Measurements from ENCODE around the gene RDH14. TPM values are rescaled to one million over a fixed set of nuclear protein-coding genes. Genes with fewer than 3 reads are reported as not detected.

The RDH14 gene
- total and polyA plus RNA-seq, 10 of the 15 experiments (the other 5 are each of a cell fraction or from before 2014, with no cell fraction given) = 15.5 to 33.4 (median 22.8) TPM

DNA sequence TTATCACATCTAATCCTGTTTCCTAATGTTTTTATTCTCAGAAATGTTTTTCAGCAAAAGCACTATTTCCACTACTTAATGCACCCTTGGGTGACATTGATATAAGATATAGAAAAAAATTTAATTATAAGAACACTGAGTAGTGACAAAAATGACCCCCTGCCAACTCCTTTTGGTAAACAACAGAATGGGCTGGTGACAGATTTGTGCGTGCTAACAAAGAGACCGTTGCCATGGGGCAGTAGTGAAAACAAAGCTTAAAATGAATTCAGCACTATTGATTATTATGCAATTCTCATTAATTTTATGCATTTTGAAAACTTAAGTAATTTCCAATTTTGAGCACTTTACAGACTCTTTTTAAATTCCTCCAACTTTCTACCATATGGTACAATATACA is 33.1 kb downstream of the RDH14 start:
- H3K79me2 ChIP-seq (ENCODE audit: control insufficient read depth, insufficient read depth, low read length) = no peaks in the 10 kb centered on the region
- H3K27ac ChIP-seq (ENCODE audit: control insufficient read depth, insufficient read depth) = no peak overlapping the region
- POLR2A ChIA-PET = no interaction called here
- RAD21 ChIA-PET (ENCODE audit: unreplicated experiment) = no interaction called here
- H4K20me1 ChIP-seq (ENCODE audit: control insufficient read depth, insufficient read depth) = no peaks in the 10 kb centered on the region; the same call in 1 of the 2 replicates
- no peak overlapping the region for H3K4me3 ChIP-seq
- CTCF ChIA-PET = interaction anchor here (0.5 to 1.1 kb wide), 3 partner anchors 20 to 1711 kb away, joined by 3 read pairs; no protein-coding TSS in a partner anchor
- FAIRE-seq (no peak), ATAC-seq (no peak), DNase-seq (ENCODE audit: low read depth, low spot score) (no peak)
- TF ChIP-seq RBBP5 (conservative IDR thresholded peaks at IDR 0.05) (no peak), USF2 (IDR thresholded peaks at IDR 0.05; ENCODE audit: borderline replicate concordance, low read depth, low read length) (no peak), BMI1 (IDR thresholded peaks at IDR 0.05; ENCODE audit: borderline replicate concordance) (no peak), RCOR1 (conservative IDR thresholded peaks at IDR 0.05; ENCODE audit: low read depth, low read length) (no peak), TCF12 (IDR thresholded peaks at IDR 0.05; ENCODE audit: low read depth, low read length) (no peak)
- TF ChIP-seq, protein P1, sequence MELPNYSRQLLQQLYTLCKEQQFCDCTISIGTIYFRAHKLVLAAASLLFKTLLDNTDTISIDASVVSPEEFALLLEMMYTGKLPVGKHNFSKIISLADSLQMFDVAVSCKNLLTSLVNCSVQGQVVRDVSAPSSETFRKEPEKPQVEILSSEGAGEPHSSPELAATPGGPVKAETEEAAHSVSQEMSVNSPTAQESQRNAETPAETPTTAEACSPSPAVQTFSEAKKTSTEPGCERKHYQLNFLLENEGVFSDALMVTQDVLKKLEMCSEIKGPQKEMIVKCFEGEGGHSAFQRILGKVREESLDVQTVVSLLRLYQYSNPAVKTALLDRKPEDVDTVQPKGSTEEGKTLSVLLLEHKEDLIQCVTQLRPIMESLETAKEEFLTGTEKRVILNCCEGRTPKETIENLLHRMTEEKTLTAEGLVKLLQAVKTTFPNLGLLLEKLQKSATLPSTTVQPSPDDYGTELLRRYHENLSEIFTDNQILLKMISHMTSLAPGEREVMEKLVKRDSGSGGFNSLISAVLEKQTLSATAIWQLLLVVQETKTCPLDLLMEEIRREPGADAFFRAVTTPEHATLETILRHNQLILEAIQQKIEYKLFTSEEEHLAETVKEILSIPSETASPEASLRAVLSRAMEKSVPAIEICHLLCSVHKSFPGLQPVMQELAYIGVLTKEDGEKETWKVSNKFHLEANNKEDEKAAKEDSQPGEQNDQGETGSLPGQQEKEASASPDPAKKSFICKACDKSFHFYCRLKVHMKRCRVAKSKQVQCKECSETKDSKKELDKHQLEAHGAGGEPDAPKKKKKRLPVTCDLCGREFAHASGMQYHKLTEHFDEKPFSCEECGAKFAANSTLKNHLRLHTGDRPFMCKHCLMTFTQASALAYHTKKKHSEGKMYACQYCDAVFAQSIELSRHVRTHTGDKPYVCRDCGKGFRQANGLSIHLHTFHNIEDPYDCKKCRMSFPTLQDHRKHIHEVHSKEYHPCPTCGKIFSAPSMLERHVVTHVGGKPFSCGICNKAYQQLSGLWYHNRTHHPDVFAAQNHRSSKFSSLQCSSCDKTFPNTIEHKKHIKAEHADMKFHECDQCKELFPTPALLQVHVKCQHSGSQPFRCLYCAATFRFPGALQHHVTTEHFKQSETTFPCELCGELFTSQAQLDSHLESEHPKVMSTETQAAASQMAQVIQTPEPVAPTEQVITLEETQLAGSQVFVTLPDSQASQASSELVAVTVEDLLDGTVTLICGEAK (IDR thresholded peaks at IDR 0.05; ENCODE audit: borderline replicate concordance) = no peak
- SMC1A ChIA-PET (ENCODE audit: uncharacterized antibody, unreplicated experiment) = interaction anchor here (0.9 kb wide), 1 partner anchor 12 kb away, joined by 3 read pairs; no protein-coding TSS in a partner anchor
- no peak overlapping the region for H3K4me2 ChIP-seq (ENCODE audit: control insufficient read depth, insufficient read depth)
- H3K9ac ChIP-seq (ENCODE audit: control insufficient read depth, insufficient read depth, low read length) = no peak overlapping the region
- in situ Hi-C loops (cut with MboI) (loop anchor here (10.0 kb wide), 1 partner anchor 837 kb away; no protein-coding TSS in a partner anchor), intact Hi-C loops (cut with micrococcal nuclease; ENCODE audit: unreplicated experiment) (no loop called here)
- 46% methylated on average over 2 of the region's 2 CpGs for WGBS (ENCODE audit: insufficient coverage, insufficient replicate concordance, low lambda C conversion rate, missing lambda C conversion rate)
- H3K27me3 ChIP-seq (replicated peaks in 1 of 2; ENCODE audit: control insufficient read depth in 2 of 2, insufficient read depth in 2 of 2, low read length in 1 of 2) = peaks cover 0 to 2% of the 10 kb centered on the region in 2 experiments; a peak in 3 of 4 replicates
- H3K9me3 ChIP-seq (replicated peaks; ENCODE audit: control insufficient read depth, insufficient read depth, low read length) = no peaks in the 10 kb centered on the region
- H3K36me3 ChIP-seq (ENCODE audit: control insufficient read depth in 2 of 2, insufficient read depth in 2 of 2, low read length in 1 of 2) = no peaks in the 10 kb centered on the region
- BruUV-seq (replicated peaks) = no TSS peak
- no peaks in the 10 kb centered on the region for H3K4me1 ChIP-seq (ENCODE audit: control insufficient read depth, insufficient read depth, low read length)
- H2AFZ ChIP-seq (ENCODE audit: control insufficient read depth, low read depth, low read length) = no peak overlapping the region
